Neuron (in vitro differentiated cells): ENCODE measurements around the gene SCGN.

Experiments
- H2AFZ ChIP-seq: one replicate; pipeline ENCODE4 v1.6.1; 2013; ENCODE audit warnings: low read depth, mild to moderate bottlenecking, inconsistent platforms, low read length, moderate library complexity
- H3K27me3 ChIP-seq: one replicate; pipeline ENCODE4 v1.6.1; 2013; ENCODE audit warnings: low read length; ENCODE audit not compliant: insufficient read depth
- H3K36me3 ChIP-seq: one replicate; pipeline ENCODE4 v1.6.1; 2013; ENCODE audit warnings: low read length; ENCODE audit not compliant: insufficient read depth
- H3K4me1 ChIP-seq: one replicate; pipeline ENCODE4 v1.6.1; 2013; ENCODE audit warnings: low read length; ENCODE audit not compliant: insufficient read depth
- H3K4me3 ChIP-seq: 2 replicates; pipeline ENCODE4 v1.5.1; 2013; ENCODE audit warnings: mild to moderate bottlenecking, low read length, moderate library complexity
- H3K9me3 ChIP-seq: one replicate; pipeline ENCODE4 v1.6.1; 2013; ENCODE audit warnings: low read length

Gene SCGN

DNA sequence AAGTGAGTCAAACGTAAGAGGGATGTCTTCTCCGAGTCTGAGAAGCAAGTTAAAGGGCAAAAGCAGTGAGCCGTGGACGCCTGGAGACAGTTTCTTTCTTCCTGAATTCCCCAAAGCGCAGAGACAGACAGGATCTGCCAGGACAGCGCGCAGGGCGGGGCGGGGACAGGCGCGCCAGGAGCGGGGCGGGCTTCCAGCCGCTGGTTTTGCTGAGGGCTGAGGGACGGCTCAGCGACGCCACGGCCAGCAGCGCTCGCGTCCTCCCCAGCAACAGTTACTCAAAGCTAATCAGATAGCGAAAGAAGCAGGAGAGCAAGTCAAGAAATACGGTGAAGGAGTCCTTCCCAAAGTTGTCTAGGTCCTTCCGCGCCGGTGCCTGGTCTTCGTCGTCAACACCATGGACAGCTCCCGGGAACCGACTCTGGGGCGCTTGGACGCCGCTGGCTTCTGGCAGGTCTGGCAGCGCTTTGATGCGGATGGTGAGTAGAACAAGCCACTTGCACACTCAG, at the start of gene SCGN:
Gene SCGN, plus strand, starts transcription at position 209 of the 509 bp plus-strand sequence. Its CDS starts 189 bp downstream, at position 398.
- Histone ChIP-seq H3K4me3 (peak within 1 kb of the TSS; percentile 24), H2AFZ (no peak within 1 kb of the TSS)

DNA sequence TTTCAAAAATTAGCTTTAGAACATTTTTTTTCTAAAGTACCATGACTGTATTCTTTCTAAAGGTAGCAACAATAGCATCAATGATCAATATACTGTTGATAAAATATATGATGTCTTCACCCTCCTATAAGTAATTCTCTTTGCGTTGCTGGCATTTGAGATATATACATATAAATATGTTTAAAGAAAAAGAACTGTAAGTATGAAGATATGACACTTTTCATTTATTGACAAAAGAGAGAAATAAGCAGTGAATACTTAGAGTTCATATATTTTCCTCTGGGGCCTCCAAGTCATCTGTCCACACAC, 49.4 kb upstream of the SCGN start:
- Histone ChIP-seq H3K27me3 (no peaks in the 10 kb centered on the region), H3K4me1 (peaks cover 5% of the 10 kb centered on the region), H3K36me3 (no peaks in the 10 kb centered on the region), H3K9me3 (no peaks in the 10 kb centered on the region), H3K4me3 (no peak overlapping the region), H2AFZ (no peak overlapping the region)

More for the DNA sequence above, at the start of gene SCGN:
- H3K4me1 ChIP-seq, result no peaks in the 10 kb centered on the region
- no peaks in the 10 kb centered on the region for H3K36me3 ChIP-seq
- no peaks in the 10 kb centered on the region for H3K9me3 ChIP-seq
- H3K27me3 ChIP-seq, result peaks cover 18% of the 10 kb centered on the region

DNA sequence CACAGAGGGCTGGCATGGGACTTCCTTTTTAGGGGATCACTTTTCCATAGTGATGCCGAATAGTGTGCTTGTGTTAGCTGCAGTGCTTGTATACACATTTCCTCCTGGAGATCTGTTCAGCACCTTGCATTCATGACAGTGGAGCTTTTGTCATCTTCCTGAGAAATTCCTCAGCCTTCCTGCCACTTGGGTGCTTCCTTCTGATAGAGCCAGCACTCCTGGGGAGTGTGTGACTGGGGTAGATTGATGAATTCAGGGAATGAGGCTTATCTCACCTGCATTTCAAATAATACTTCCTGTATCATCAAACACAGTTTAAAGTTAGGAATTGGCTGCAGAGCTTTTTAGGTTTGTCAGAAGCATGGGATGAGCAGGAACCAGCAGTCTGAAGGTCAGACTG, 48.8 kb upstream of the SCGN start:
- Histone ChIP-seq H3K27me3 (no peaks in the 10 kb centered on the region), H2AFZ (no peak overlapping the region), H3K4me1 (peaks cover 5% of the 10 kb centered on the region), H3K36me3 (no peaks in the 10 kb centered on the region), H3K4me3 (no peak overlapping the region), H3K9me3 (no peaks in the 10 kb centered on the region)

- peaks cover 5% of the 10 kb centered on the region for H3K36me3 ChIP-seq
- no peak overlapping the region for H2AFZ ChIP-seq
- no peak overlapping the region for H3K4me3 ChIP-seq
- peaks cover 5% of the 10 kb centered on the region for H3K4me1 ChIP-seq
- no peaks in the 10 kb centered on the region for H3K27me3 ChIP-seq
- H3K9me3 ChIP-seq, result no peaks in the 10 kb centered on the region
These were observed 45.9 kb upstream of the SCGN start for GRCh38 chr6:25606151-25606550.

DNA sequence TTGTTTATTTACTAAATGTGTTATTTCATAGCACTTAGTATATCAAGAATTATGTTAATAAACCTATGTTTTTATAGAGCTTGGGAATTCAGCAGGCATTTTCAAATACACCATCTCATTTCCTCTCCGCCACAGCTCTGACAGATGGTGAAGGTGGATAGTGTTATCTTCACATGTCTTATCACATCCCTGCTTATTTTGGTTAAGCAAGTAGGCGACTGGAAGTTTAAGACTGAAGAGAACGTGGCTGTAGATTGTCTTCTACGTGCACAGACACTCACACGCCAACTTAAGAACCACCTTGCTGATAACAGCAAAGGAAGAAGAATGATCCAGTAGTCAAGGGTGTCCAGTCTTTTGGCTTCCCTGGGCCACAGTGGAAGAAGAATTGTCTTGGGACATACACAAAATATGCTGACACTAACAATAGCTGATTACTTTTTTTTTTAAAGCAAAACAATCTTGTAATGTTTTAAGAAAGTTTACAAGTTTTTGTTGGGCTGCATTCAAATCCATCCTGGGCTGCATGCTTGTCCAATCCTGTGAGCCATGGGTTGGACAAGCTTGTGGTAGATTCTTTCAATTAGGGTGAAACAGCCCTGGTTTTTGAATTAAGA, 43.3 kb upstream of the SCGN start:
- Histone ChIP-seq H3K9me3 (no peaks in the 10 kb centered on the region), H3K36me3 (peaks cover 5% of the 10 kb centered on the region), H3K27me3 (no peaks in the 10 kb centered on the region), H3K4me1 (no peaks in the 10 kb centered on the region), H2AFZ (no peak overlapping the region), H3K4me3 (no peak overlapping the region)

DNA sequence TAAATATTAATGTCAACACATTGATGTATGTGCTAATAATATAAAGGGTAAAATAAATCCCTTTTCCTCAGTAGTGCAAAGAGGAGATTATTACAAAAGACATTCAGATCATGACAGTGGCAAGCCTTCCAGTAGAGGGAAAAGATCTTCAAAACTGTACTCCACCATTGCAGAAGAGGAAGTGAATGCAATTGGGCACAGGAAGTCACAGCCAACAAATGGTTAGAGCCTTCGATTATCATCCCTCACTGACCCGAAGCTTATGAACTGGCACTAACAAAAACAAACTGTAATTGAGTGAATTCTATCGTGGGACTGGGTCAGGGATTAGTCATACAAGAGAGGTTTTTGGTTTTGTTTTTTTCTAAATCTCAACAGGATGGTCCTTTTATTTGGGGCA, 39.3 kb upstream of the SCGN start:
- Histone ChIP-seq H3K4me3 (no peak overlapping the region), H3K27me3 (no peaks in the 10 kb centered on the region), H2AFZ (no peak overlapping the region), H3K36me3 (peaks cover 5% of the 10 kb centered on the region), H3K9me3 (no peaks in the 10 kb centered on the region), H3K4me1 (no peaks in the 10 kb centered on the region)

GRCh38 chr6:25613415-25613814, 38.6 kb upstream of the SCGN start:
- Histone ChIP-seq H3K4me1 (no peaks in the 10 kb centered on the region), H3K27me3 (no peaks in the 10 kb centered on the region), H3K36me3 (peaks cover 5% of the 10 kb centered on the region), H3K4me3 (no peak overlapping the region), H2AFZ (no peak overlapping the region), H3K9me3 (no peaks in the 10 kb centered on the region)

DNA sequence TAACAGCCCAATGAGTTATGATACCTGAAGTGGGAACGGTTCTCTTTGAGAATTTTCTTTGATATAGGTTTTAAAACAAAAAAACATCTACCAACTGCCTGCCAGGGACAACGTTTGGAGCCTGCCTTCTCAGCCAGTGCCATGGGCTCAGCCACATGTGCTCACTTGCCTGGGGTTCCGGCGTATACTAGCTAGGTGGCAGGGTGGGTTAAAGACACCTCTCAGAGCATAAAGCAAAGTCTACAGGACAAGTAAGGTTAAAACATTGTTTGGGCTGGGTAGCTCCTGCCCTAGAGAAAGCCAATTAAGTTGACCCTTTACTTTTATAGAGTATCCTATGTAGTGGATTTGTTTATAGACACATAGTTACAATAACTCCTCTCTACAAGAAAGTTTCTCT, 38.0 kb upstream of the SCGN start:
- H3K27me3 ChIP-seq, result no peaks in the 10 kb centered on the region
- no peaks in the 10 kb centered on the region for H3K9me3 ChIP-seq
- no peak overlapping the region for H2AFZ ChIP-seq
- H3K4me3 ChIP-seq, result no peak overlapping the region
- H3K4me1 ChIP-seq, result no peaks in the 10 kb centered on the region
- H3K36me3 ChIP-seq, result peaks cover 5% of the 10 kb centered on the region

DNA sequence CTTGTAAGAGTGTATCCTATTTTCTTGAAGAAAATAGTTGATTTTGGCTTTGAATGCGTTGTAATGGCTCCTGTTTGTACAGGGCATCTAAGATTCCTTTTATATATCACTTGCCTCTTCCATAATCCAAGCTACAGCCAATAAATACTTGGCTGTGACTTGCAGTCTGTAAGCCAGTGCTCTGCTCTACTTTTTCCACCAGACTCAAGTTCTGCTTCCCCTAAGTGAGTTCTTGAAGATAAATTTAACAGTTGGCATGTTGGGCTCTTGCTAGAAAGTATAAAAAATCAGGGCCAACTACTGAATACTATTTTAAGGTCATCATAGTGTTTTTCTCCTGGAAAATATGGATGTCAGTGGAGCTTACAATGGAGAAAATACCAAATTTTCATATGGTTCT, 36.5 kb upstream of the SCGN start:
- Histone ChIP-seq H3K4me3 (no peak overlapping the region), H3K27me3 (no peaks in the 10 kb centered on the region), H3K9me3 (no peaks in the 10 kb centered on the region), H3K36me3 (peaks cover 2% of the 10 kb centered on the region), H3K4me1 (no peaks in the 10 kb centered on the region), H2AFZ (no peak overlapping the region)

DNA sequence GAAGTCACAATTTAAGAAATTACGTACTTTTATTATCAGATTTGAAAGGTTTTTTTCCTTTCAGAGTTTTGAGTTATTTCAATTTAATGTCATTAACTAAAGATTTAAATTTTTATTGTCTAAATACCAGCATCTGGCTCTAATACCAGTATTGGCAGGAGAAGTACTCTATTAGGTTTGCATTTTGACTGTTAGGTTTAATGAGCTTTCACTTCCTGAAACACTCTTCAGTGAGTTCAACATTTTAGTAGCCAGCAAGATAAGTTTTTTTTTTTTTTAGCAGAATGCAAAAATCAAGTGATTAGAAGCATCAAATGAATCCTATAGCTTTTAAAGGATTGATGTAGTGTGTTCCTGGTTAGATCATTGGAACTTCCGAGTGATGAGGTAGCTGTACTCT, 34.0 kb upstream of the SCGN start:
- Histone ChIP-seq H3K27me3 (no peaks in the 10 kb centered on the region), H3K4me3 (no peak overlapping the region), H3K36me3 (no peaks in the 10 kb centered on the region), H2AFZ (no peak overlapping the region), H3K4me1 (no peaks in the 10 kb centered on the region), H3K9me3 (no peaks in the 10 kb centered on the region)

DNA sequence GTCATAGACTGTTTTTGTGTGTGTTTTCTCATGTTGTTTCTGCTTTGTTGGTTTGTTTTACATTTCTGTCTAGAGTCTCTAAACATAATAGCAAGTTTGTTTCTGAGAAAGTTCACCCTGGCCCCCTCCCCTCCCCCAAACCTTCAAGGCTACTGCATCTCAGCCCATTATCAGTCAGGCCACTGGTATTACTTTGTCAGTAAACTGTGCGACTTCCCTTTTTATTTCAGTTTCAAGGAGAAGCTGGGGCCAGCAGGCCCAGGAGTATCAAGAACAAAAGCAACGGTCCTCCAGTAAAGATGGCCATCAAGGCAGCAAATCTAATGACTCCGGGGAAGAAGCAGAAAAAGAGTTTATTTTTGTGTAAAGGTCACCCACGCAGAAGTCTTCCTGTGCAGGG, 32.8 kb upstream of the SCGN start:
- Histone ChIP-seq H2AFZ (no peak overlapping the region), H3K27me3 (no peaks in the 10 kb centered on the region), H3K4me1 (no peaks in the 10 kb centered on the region), H3K36me3 (no peaks in the 10 kb centered on the region), H3K9me3 (no peaks in the 10 kb centered on the region), H3K4me3 (no peak overlapping the region)

GRCh38 chr6:25620391-25620790, 31.6 kb upstream of the SCGN start:
- no peaks in the 10 kb centered on the region for H3K36me3 ChIP-seq
- H3K4me3 ChIP-seq, result no peak overlapping the region
- no peaks in the 10 kb centered on the region for H3K4me1 ChIP-seq
- no peaks in the 10 kb centered on the region for H3K27me3 ChIP-seq
- no peaks in the 10 kb centered on the region for H3K9me3 ChIP-seq
- H2AFZ ChIP-seq, result no peak overlapping the region

- Histone ChIP-seq H3K4me1 (no peaks in the 10 kb centered on the region), H3K36me3 (no peaks in the 10 kb centered on the region), H3K4me3 (no peak overlapping the region), H3K27me3 (no peaks in the 10 kb centered on the region), H3K9me3 (no peaks in the 10 kb centered on the region), H2AFZ (no peak overlapping the region)
These were observed 28.9 kb upstream of the SCGN start for GRCh38 chr6:25623065-25623464.

GRCh38 chr6:25623879-25624278, 28.1 kb upstream of the SCGN start:
- H3K27me3 ChIP-seq, result no peaks in the 10 kb centered on the region
- no peaks in the 10 kb centered on the region for H3K9me3 ChIP-seq
- no peaks in the 10 kb centered on the region for H3K4me1 ChIP-seq
- H3K36me3 ChIP-seq, result no peaks in the 10 kb centered on the region
- no peak overlapping the region for H3K4me3 ChIP-seq
- H2AFZ ChIP-seq, result no peak overlapping the region
